Dedifferentiated amniotic fluid mesenchymal stem cell (primary cell): ENCODE measurements around the gene MAPRE2.
A peak's percentile ranks its signal among the peaks of the same experiment; 100 is the strongest.

Experiments
- DNase-seq: peaks from one replicate; pipeline ENCODE4 v3.0.0-alpha.2; 2016; ENCODE audit errors: extremely low spot score

The MAPRE2 gene

GRCh38 chr18:35040988-35041814 lies at the start of gene MAPRE2:
MAPRE2 (plus strand) TSS chr18:35041413; CDS start chr18:35041540, 127 bp downstream.
- DNase-seq, result peak; percentile 96

DNA sequence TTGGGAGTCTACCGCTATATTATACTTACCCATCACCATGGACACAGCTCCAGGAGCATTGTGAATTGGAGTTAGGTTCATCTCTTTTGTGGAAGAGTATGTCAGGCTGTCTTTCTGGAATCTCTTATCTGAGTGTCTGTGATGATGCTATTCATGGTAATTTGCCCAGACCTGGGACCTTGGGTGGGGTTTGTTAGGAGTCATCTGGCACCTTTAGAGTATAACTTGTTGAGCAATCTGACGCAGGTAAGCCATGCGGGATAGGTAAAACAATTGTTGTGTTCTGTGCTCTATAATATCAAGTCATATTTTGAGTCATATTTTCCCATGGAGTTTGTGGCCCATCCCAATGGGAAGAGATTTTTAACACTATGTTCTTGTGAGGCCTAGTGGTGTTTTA lies 49.7 kb upstream of the MAPRE2 start:
- no peak for DNase-seq

- no peak for DNase-seq
Observed at GRCh38 chr18:34993289-34993688, 47.9 kb upstream of the MAPRE2 start.

GRCh38 chr18:34995746-34996145 lies 45.5 kb upstream of the MAPRE2 start:
- no peak for DNase-seq

- no peak for DNase-seq
Observed at GRCh38 chr18:34998661-34999060, 42.6 kb upstream of the MAPRE2 start.

- no peak for DNase-seq
Observed at GRCh38 chr18:34999756-35000289, 41.4 kb upstream of the MAPRE2 start.

- no peak for DNase-seq
Observed at GRCh38 chr18:35000457-35000856, 40.8 kb upstream of the MAPRE2 start.

GRCh38 chr18:35002120-35002519 lies 39.1 kb upstream of the MAPRE2 start:
- no peak for DNase-seq

DNA sequence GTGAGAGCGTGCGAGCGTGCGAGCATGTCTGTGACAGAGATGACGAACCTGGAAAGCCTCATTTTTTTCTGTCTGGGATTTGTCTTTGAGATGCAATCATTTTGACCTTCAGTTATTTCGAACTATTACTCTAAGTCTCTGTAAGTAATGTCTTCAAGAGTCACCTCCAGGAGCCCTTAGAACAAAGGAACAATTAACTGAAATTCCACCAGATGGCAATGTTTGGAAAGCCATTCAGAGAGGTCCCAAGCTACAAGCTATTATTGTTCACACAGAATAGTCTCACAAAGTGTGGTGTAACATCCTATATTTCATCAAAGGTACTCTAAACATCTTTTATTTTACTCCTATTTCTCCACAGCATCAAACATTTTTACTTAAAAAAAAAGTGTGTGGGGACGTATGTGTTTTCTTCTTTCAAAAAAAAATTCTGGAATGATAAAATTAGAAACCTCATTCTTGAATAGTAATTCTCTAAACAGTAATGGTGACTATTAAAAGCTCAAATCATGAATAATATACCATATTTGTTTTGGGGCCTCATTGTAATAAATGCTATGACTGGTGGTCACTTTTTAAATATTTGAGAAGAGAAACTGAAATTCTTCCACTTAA lies 35.1 kb upstream of the MAPRE2 start:
- peak; percentile 80 for DNase-seq

DNA sequence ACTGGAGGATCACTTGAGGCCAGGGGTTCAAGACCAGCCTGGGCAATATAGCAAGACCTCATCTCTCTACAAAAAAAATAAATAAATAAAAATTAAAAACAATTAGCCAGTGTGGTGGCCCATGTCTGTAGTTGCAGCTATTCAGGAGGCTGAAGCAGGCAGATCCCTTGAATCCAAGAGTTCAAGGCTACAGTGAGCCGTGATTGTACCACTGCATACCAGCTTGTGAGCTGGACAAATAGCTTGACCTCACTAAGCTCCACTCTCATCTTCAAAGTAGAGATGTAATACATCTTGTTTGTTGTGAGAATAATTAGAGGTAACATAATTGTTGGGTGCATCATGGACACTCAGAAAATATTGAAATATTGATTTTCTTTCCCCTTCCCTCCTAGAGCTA lies 31.1 kb upstream of the MAPRE2 start:
- DNase-seq, result no peak

- DNase-seq, result no peak
Observed at GRCh38 chr18:35010993-35011392, 30.2 kb upstream of the MAPRE2 start.

- no peak for DNase-seq
Observed at GRCh38 chr18:35019933-35020332, 21.3 kb upstream of the MAPRE2 start.

GRCh38 chr18:35022426-35023001 lies 18.7 kb upstream of the MAPRE2 start:
- no peak for DNase-seq

GRCh38 chr18:35024196-35024595 lies 17.0 kb upstream of the MAPRE2 start:
- DNase-seq, result no peak

DNA sequence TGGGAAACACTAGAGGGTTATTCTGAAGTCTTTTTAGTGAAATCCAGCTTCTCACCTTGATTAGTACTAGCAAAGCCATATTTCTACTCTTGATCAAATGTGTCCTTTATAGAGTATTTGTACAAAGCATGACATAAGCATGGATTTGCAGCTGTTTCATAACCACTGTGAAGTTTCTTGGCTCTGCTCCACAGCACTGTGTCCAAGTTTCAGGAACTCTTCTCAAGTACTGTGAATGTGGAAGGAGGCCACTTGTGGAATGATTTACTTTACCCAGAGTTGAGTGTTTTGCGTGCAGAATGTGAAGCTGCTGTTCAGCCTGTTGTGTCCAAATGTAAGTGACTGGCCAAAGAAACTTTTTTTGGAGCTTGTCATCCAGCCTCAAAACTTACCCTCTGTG lies 16.2 kb upstream of the MAPRE2 start:
- peak; percentile 90 for DNase-seq

DNA sequence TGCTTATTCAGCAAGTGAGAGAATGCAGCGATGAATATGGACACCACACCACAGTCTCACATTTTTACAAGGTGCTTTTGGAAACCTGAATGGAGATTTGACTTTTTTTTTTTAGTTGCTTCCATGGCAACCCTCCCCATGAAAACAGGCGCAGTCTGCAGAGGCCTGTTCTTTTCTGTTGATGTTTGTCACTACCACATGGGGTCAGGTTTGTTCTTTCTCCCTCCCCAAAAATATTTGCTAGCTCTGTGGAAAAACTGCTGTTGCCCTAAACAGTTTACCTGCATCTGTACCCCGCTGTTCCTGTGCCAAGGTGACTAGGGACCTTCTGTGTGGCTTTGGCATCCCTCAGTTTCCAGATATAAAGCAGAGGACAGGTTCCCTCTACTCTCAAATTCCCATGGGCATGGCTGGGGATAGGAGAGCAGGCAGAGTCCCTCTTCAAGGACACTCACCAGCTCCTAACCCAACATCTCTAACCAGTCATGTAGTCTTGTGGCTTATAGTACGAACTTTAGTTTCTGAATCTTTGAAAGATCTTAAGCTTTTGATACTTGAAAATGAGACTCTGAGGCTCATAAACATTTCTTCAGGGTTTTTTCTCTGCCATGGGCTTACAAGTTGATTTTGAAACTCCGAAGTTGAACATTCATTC lies 14.7 kb upstream of the MAPRE2 start:
- no peak for DNase-seq

DNA sequence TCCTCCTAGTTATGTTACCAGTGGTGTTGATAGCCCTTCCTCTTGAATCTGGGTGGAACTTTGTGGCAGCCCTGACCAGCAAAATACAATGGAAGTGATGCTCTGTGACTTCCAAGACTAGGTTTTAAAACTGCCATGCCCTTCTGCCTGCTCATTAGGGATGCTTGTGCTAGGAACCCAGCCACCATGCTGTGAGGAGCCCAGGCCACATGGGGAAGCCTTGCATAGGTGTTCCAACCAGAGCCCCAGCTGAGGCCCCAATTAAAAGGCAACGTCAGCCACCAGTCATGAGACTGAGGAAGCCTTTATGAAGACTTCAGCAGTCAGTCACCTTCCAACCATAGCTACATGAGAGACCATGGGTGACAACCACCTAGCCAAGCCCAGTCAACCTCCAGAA lies 14.0 kb upstream of the MAPRE2 start:
- no peak for DNase-seq

- no peak for DNase-seq
Observed at GRCh38 chr18:35028536-35028935, 12.7 kb upstream of the MAPRE2 start.

DNA sequence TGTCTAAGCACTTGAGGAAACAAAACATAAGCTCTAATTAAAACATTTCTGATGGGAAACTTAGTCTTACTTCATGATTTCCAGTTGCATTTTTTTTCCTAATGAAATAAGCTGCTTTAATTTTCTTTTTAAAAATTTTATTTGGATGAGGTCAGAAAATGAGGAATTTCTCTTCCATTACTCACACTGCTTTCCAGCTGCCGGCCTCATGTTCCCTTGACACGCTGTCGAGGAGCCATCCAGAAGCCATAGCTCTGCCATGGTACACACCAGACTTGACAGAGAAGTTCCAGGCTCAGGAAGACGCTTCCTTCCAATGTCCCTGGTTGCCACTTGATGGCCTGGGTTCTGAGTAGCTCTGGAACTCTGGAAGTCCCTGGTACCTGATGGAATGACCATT lies 12.1 kb upstream of the MAPRE2 start:
- no peak for DNase-seq

DNA sequence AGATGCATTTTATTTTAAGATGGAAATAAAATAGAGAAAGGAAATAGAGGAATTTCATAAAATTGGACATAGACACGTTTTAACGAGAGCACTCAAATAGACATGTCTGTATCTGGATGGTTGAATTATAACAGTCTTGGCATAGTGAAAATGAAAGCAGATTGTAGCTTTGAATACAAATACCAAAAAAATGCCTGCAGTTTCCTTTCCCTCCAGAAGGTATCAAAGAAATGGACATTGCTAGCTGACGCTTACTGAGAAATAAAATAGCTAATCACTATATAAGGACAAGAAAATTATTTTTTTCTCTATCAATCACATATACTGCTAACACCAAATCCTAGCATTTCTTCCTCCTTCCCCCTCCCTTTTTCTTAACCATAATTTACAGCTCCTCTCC lies 11.4 kb upstream of the MAPRE2 start:
- no peak for DNase-seq

- DNase-seq, result no peak
Observed at GRCh38 chr18:35030277-35030989, 10.8 kb upstream of the MAPRE2 start.

GRCh38 chr18:35032113-35032512 lies 9.1 kb upstream of the MAPRE2 start:
- DNase-seq, result no peak
